Osteocyte (in vitro differentiated cells): ENCODE measurements around the gene LETM1. TPM values are rescaled to one million over a fixed set of nuclear protein-coding genes. Genes with fewer than 3 reads are reported as not detected.

Source experiments
- DNase-seq: peaks from one replicate; pipeline ENCODE4 v3.0.0; 2021; ENCODE audit warnings: mixed read lengths; ENCODE audit not compliant: unreplicated experiment; ENCODE audit errors: extremely low spot score
- H3K27ac Mint-ChIP-seq: one replicate; pipeline ENCODE4 v1.8.0; 2021; ENCODE audit warnings: mild to moderate bottlenecking, mixed read lengths; ENCODE audit not compliant: unreplicated experiment
- H3K27me3 Mint-ChIP-seq: one replicate; pipeline ENCODE4 v1.8.0; 2021; ENCODE audit warnings: mixed read lengths; ENCODE audit not compliant: unreplicated experiment
- H3K36me3 Mint-ChIP-seq: one replicate; pipeline ENCODE4 v1.8.0; 2021; ENCODE audit warnings: mixed read lengths; ENCODE audit not compliant: unreplicated experiment
- H3K4me1 Mint-ChIP-seq: one replicate; pipeline ENCODE4 v1.8.0; 2021; ENCODE audit warnings: mixed read lengths; ENCODE audit not compliant: unreplicated experiment
- H3K4me3 Mint-ChIP-seq: one replicate; pipeline ENCODE4 v1.8.0; 2021; ENCODE audit warnings: mild to moderate bottlenecking, moderate library complexity, mixed read lengths; ENCODE audit not compliant: unreplicated experiment
- H3K9me3 Mint-ChIP-seq: one replicate; pipeline ENCODE4 v1.8.0; 2021; ENCODE audit warnings: mixed read lengths; ENCODE audit not compliant: unreplicated experiment
- total RNA-seq: library from RNA; stranded (reverse); gene quantifications from 2 replicates; pipeline ENCODE4 v1.2.1, GENCODE V29; 2021
- TF ChIP-seq, protein P1 (sequence below): fragments of 200-600 bp; sonication (generic); IDR thresholded peaks from 2 replicates; pipeline ENCODE4 v1.5.0; 2021; ENCODE audit warnings: antibody characterized with exemption, mild to moderate bottlenecking, moderate library complexity

LETM1 gene
- total RNA-seq, 1 donor from 2014 or later = 48.2 TPM

DNA sequence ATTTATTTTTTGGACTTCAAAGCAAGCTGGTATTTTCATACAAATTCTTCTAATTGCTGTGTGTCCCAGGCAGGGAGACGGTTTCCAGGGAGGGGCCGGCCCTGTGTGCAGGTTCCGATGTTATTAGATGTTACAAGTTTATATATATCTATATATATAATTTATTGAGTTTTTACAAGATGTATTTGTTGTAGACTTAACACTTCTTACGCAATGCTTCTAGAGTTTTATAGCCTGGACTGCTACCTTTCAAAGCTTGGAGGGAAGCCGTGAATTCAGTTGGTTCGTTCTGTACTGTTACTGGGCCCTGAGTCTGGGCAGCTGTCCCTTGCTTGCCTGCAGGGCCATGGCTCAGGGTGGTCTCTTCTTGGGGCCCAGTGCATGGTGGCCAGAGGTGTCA is 47.6 kb downstream of the LETM1 start:
- Mint-ChIP-seq H3K4me1 (no peaks in the 10 kb centered on the region), H3K4me3 (no peak overlapping the region), H3K36me3 (peaks cover 3% of the 10 kb centered on the region), H3K27ac (no peak overlapping the region), H3K27me3 (no peaks in the 10 kb centered on the region), H3K9me3 (no peaks in the 10 kb centered on the region)
- DNase-seq = no peak
- TF ChIP-seq, protein P1, sequence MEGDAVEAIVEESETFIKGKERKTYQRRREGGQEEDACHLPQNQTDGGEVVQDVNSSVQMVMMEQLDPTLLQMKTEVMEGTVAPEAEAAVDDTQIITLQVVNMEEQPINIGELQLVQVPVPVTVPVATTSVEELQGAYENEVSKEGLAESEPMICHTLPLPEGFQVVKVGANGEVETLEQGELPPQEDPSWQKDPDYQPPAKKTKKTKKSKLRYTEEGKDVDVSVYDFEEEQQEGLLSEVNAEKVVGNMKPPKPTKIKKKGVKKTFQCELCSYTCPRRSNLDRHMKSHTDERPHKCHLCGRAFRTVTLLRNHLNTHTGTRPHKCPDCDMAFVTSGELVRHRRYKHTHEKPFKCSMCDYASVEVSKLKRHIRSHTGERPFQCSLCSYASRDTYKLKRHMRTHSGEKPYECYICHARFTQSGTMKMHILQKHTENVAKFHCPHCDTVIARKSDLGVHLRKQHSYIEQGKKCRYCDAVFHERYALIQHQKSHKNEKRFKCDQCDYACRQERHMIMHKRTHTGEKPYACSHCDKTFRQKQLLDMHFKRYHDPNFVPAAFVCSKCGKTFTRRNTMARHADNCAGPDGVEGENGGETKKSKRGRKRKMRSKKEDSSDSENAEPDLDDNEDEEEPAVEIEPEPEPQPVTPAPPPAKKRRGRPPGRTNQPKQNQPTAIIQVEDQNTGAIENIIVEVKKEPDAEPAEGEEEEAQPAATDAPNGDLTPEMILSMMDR = no peak

- Mint-ChIP-seq H3K27me3 (no peaks in the 10 kb centered on the region), H3K9me3 (no peaks in the 10 kb centered on the region), H3K4me1 (no peaks in the 10 kb centered on the region), H3K4me3 (no peak overlapping the region), H3K36me3 (peaks cover under 1% of the 10 kb centered on the region), H3K27ac (no peak overlapping the region)
- DNase-seq = no peak
- TF ChIP-seq, protein P1 = no peak
These were observed 48.6 kb downstream of the LETM1 start for GRCh38 chr4:1807332-1807777.

GRCh38 chr4:1806596-1807331 is 49.2 kb downstream of the LETM1 start:
- DNase-seq = no peak
- no peaks in the 10 kb centered on the region for H3K27me3 Mint-ChIP-seq
- H3K27ac Mint-ChIP-seq = no peak overlapping the region
- H3K4me3 Mint-ChIP-seq = no peak overlapping the region
- H3K9me3 Mint-ChIP-seq = no peaks in the 10 kb centered on the region
- no peaks in the 10 kb centered on the region for H3K4me1 Mint-ChIP-seq
- H3K36me3 Mint-ChIP-seq = no peaks in the 10 kb centered on the region
- TF ChIP-seq, protein P1 = no peak

- TF ChIP-seq, protein P1 = no peak
- Mint-ChIP-seq H3K27me3 (no peaks in the 10 kb centered on the region), H3K36me3 (no peaks in the 10 kb centered on the region), H3K9me3 (no peaks in the 10 kb centered on the region), H3K4me3 (no peak overlapping the region), H3K4me1 (no peaks in the 10 kb centered on the region), H3K27ac (no peak overlapping the region)
- DNase-seq = no peak
These were observed 49.8 kb downstream of the LETM1 start for GRCh38 chr4:1806223-1806564.

GRCh38 chr4:1805493-1806222 is 50.3 kb downstream of the LETM1 start:
- DNase-seq = no peak
- Mint-ChIP-seq H3K4me1 (no peaks in the 10 kb centered on the region), H3K9me3 (no peaks in the 10 kb centered on the region), H3K4me3 (no peak overlapping the region), H3K36me3 (no peaks in the 10 kb centered on the region), H3K27me3 (no peaks in the 10 kb centered on the region), H3K27ac (no peak overlapping the region)
- TF ChIP-seq, protein P1 = no peak
